Activated CD8-positive, alpha-beta memory T cell treated with anti-CD3 and anti-CD28 coated beads, Interleukin-2, amount 10 ng/mL, durations not matched to agents 7 days and 5 days (primary cell): ENCODE data around the gene DHX36. TPM values are rescaled to one million over a fixed set of nuclear protein-coding genes. Genes with fewer than 3 reads are reported as not detected.

Experiments used
- ATAC-seq: fragments of 150-1000 bp; cut with Tn5 transposase; one replicate; pipeline ENCODE4 v1.10.0; 2021; ENCODE audit warnings: moderate library complexity
- CTCF ChIA-PET: fragments of 350-600 bp; sonication (Branson Sonifier 250); formaldehyde crosslinking; loops from one replicate; lab custom pipeline; 2021; ENCODE audit warnings: antibody characterized with exemption; lab: Charles Lee
- DNase-seq: peaks from one replicate; pipeline ENCODE4 v3.0.0-alpha.2; 2020
- H3K27ac Mint-ChIP-seq: one replicate; pipeline ENCODE4 v1.8.0; 2021; ENCODE audit warnings: mild to moderate bottlenecking, mixed read lengths
- H3K27me3 Mint-ChIP-seq: one replicate; pipeline ENCODE4 v1.8.0; 2021; ENCODE audit warnings: mixed read lengths
- H3K36me3 Mint-ChIP-seq: one replicate; pipeline ENCODE4 v1.8.0; 2021; ENCODE audit warnings: mild to moderate bottlenecking, mixed read lengths
- H3K4me1 Mint-ChIP-seq: one replicate; pipeline ENCODE4 v1.8.0; 2021; ENCODE audit warnings: mixed read lengths
- H3K4me3 Mint-ChIP-seq: one replicate; pipeline ENCODE4 v1.8.0; 2021; ENCODE audit warnings: mild to moderate bottlenecking, moderate library complexity, mixed read lengths
- H3K9me3 Mint-ChIP-seq: one replicate; pipeline ENCODE4 v1.8.0; 2022; ENCODE audit warnings: low read depth, mixed read lengths
- total RNA-seq, 2 experiments: library from RNA; stranded (reverse); gene quantifications; one replicate each; pipeline ENCODE4 v1.2.3, GENCODE V29; 2021

Gene DHX36
- total RNA-seq, 2 experiments from 2014 or later = 70.5 to 77.2 TPM

DNA sequence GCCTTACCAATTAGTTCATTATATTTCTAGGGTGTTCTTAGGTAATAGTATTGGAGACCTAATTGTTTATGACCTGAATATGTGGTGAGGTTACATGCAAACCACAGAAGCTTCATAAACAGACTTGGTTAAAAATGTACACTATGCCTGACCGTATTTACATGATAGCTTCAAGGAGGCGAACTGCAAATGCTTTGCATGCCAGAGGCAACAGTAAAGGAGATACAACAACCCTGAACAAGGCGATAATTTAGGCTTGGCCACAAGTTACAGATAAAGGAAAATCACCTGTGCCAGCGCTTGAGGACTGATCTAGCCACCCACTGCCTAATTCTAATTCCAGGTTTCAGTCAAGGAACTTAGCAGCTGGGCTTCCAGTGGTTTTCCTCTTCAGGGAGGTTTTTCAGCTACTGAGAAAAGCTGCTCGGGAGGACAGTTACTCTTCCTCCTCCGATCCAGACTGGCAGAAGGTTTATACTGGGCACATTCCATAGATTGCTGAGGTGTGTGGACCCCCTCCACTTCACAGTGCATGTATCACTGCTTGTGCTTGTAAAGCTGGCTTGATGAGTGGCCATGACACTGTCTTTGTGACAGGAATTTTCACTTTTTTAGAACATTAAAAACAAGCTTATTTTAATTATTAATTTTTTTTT is 95.6 kb downstream of the DHX36 start:
- CTCF ChIA-PET = no interaction called here
- H3K27me3 Mint-ChIP-seq = peaks cover 11% of the 10 kb centered on the region
- no peak overlapping the region for H3K4me3 Mint-ChIP-seq
- H3K27ac Mint-ChIP-seq = no peak overlapping the region
- H3K9me3 Mint-ChIP-seq = no peaks in the 10 kb centered on the region
- no peaks in the 10 kb centered on the region for H3K4me1 Mint-ChIP-seq
- H3K36me3 Mint-ChIP-seq = no peaks in the 10 kb centered on the region
- no peak for ATAC-seq
- no peak for DNase-seq

DNA sequence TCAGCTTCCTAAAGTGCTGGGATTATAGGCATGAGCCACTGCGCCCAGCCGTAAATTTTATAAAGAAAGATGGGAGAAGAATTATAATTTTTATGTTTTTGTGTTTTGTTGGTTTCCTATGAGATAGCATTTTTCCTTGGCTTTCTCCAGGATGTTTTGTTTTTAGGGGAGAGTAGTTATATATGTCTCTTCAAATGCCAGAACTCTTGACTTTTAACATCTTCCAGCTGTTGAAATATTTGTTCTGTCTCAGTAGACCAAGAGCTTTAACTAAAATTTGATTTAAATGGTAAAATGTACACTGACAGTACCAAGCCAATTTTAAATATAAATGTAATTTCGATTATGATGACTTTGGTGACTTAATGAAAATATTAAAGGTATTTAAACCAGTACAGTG is 96.8 kb downstream of the DHX36 start:
- DNase-seq = no peak
- CTCF ChIA-PET = no interaction called here
- H3K4me3 Mint-ChIP-seq = no peak overlapping the region
- no peaks in the 10 kb centered on the region for H3K4me1 Mint-ChIP-seq
- H3K27me3 Mint-ChIP-seq = peaks cover 7% of the 10 kb centered on the region
- H3K9me3 Mint-ChIP-seq = no peaks in the 10 kb centered on the region
- no peak overlapping the region for H3K27ac Mint-ChIP-seq
- H3K36me3 Mint-ChIP-seq = no peaks in the 10 kb centered on the region
- ATAC-seq = no peak

DNA sequence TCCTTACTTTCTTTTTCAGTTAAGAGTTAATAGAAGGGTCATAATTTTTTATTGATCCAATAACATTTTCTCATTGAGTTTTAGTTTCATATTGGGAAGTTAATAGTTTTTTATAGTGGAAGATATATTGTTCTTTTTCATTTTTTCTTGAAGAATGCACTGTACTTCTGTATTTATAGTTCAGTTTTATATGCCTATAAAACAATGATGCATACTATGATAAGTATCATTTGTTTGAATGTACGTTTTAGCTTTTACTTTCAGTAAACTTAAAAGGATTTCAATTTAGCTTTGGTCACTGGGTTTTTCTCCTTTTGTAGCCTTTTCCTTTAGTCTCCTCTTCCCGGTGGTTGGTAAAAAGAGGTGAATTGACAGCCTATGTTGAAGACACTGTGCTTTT is 98.8 kb downstream of the DHX36 start:
- no peak for ATAC-seq
- H3K36me3 Mint-ChIP-seq = no peaks in the 10 kb centered on the region
- DNase-seq = no peak
- peaks cover 3% of the 10 kb centered on the region for H3K27me3 Mint-ChIP-seq
- H3K9me3 Mint-ChIP-seq = no peaks in the 10 kb centered on the region
- no peak overlapping the region for H3K4me3 Mint-ChIP-seq
- H3K4me1 Mint-ChIP-seq = no peaks in the 10 kb centered on the region
- H3K27ac Mint-ChIP-seq = no peak overlapping the region
- CTCF ChIA-PET = no interaction called here

DNA sequence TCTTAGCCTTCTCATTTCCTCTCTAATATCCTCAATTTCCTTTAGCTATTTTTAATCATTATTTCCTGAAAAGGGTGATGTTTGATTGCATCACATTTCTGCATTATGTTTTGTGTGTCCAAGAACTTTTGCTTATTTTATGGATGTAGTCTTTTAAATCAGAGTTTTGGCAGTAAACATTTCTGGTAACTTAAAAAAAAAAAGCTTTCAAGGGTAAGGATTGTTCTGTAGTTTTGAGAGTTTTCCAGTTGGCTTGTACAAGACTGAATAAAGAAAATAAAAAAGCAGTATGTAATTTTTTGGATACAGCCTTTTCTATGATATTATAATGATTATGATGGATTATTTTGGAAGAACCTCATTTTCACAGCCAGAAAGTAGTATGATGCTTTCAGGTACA is 99.4 kb downstream of the DHX36 start:
- ATAC-seq = no peak
- CTCF ChIA-PET = no interaction called here
- H3K4me3 Mint-ChIP-seq = no peak overlapping the region

DNA sequence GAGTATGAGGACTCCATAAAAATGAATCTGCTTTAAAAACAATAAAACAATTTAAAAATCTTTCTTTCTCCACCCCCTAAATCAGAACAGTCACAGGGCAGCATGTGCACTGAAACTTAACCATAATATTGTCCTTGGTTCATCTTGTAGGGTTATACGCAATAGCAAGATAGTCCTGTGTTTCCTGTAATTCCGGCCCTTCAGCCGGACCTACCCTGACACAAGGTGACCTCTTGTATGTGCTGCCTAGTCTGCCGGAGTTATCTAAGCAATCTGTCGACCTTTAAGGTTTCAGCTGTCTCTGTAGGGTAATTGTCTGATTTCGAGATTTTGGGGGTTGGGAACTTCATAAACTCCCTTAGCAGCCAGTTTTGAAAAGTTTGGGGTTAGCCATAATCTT is 99.9 kb downstream of the DHX36 start:
- peaks cover 3% of the 10 kb centered on the region for H3K27me3 Mint-ChIP-seq
- no peaks in the 10 kb centered on the region for H3K9me3 Mint-ChIP-seq
- DNase-seq (no peak), ATAC-seq (no peak)
- H3K4me3 Mint-ChIP-seq = no peak overlapping the region
- CTCF ChIA-PET = no interaction called here
- H3K27ac Mint-ChIP-seq = no peak overlapping the region
- no peaks in the 10 kb centered on the region for H3K36me3 Mint-ChIP-seq
- H3K4me1 Mint-ChIP-seq = no peaks in the 10 kb centered on the region

More for the DNA sequence above, 99.4 kb downstream of the DHX36 start:
- H3K36me3 Mint-ChIP-seq = no peaks in the 10 kb centered on the region
- peaks cover 3% of the 10 kb centered on the region for H3K27me3 Mint-ChIP-seq
- no peaks in the 10 kb centered on the region for H3K4me1 Mint-ChIP-seq
- no peak overlapping the region for H3K27ac Mint-ChIP-seq
- no peaks in the 10 kb centered on the region for H3K9me3 Mint-ChIP-seq
- DNase-seq = no peak

DNA sequence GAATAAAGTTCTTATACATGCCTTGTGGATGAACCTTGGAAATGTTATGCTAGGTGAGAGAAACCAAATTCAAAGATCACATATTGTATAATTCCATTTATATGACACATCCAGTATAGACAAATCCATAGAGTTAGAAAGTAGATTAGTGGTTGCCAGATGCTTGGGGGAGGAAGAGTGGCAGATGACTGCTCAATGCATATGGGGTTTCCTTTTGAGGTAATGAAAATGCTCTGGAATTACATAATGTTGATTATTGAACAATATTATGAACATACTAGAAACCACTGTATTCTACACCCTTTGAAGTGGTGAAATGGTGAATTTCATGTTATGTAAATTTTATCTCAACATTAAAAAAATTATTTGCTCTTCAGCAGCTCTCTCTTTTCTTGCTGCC is 100.8 kb downstream of the DHX36 start:
- Mint-ChIP-seq H3K4me3 (no peak overlapping the region), H3K9me3 (no peaks in the 10 kb centered on the region), H3K36me3 (no peaks in the 10 kb centered on the region), H3K4me1 (no peaks in the 10 kb centered on the region), H3K27me3 (peaks cover 3% of the 10 kb centered on the region), H3K27ac (no peak overlapping the region)
- DNase-seq (no peak), ATAC-seq (no peak)
- CTCF ChIA-PET = no interaction called here

Other genes starting within 250 kb of the DHX36 start
- under 1 TPM; 0.09 to 0.23 TPM for gene ARHGEF26, start 203.1 kb downstream of the DHX36 start, total RNA-seq
- not detected for gene GPR149, start 105.7 kb upstream of the DHX36 start, total RNA-seq